A673 (cell line): ENCODE data around the gene ACOT8. TPM values are rescaled to one million over a fixed set of nuclear protein-coding genes. Genes with fewer than 3 reads are reported as not detected.
A peak's percentile ranks its signal among the peaks of the same experiment; 100 is the strongest.

Source experiments
- BruUV-seq: library from RNA; stranded (reverse); fragments of 400-500 nt; replicated peaks from 2 replicates; lab custom pipeline; 2021; lab: Mats Ljungman, UMichigan
- CTCF ChIA-PET: fragments of 300-600 bp; sonication (Branson Sonifier 250); formaldehyde crosslinking; loops from one replicate; lab custom pipeline; 2022; ENCODE audit warnings: antibody characterized with exemption; lab: Charles Lee
- POLR2A ChIA-PET: fragments of 300-600 bp; sonication (Branson Sonifier 250); formaldehyde crosslinking; loops from one replicate; lab custom pipeline; 2022; ENCODE audit warnings: antibody characterized with exemption; ENCODE audit not compliant: low non-redundant PET; lab: Charles Lee
- DNase-seq: peaks from one replicate; pipeline ENCODE4 v3.0.0-alpha.2; 2015; ENCODE audit warnings: low spot score
- H3K27ac ChIP-seq: fragments of 200-600 bp; sonication (generic); 2 replicates; pipeline ENCODE4 v1.5.1; 2016; ENCODE audit warnings: mixed run types, low read depth, mild to moderate bottlenecking, mixed read lengths, antibody characterized with exemption, low read length; ENCODE audit not compliant: poor library complexity, severe bottlenecking
- H3K27me3 ChIP-seq: fragments of 200-600 bp; sonication (generic); replicated peaks from 2 replicates; pipeline ENCODE4 v1.6.1; 2017; ENCODE audit warnings: mixed run types, low read depth, mild to moderate bottlenecking, mixed read lengths, antibody characterized with exemption, low read length; ENCODE audit not compliant: insufficient read depth, poor library complexity
- H3K36me3 ChIP-seq: fragments of 200-600 bp; sonication (generic); 2 replicates; pipeline ENCODE4 v1.6.1; 2016; ENCODE audit warnings: mixed run types, mild to moderate bottlenecking, mixed read lengths, antibody characterized with exemption, low read length; ENCODE audit not compliant: insufficient read depth, poor library complexity, severe bottlenecking
- H3K4me1 ChIP-seq: fragments of 200-600 bp; sonication (generic); 2 replicates; pipeline ENCODE4 v1.6.1; 2017; ENCODE audit warnings: mixed run types, mild to moderate bottlenecking, mixed read lengths, antibody characterized with exemption, low read length; ENCODE audit not compliant: insufficient read depth, poor library complexity, severe bottlenecking
- H3K4me3 ChIP-seq: fragments of 200-600 bp; sonication (generic); 2 replicates; pipeline ENCODE4 v1.5.1; 2016; ENCODE audit warnings: low read depth, mixed run types, mild to moderate bottlenecking, mixed read lengths, low read length; ENCODE audit not compliant: poor library complexity, severe bottlenecking
- H3K9me3 ChIP-seq: fragments of 200-600 bp; sonication (generic); 2 replicates; pipeline ENCODE4 v1.6.1; 2016; ENCODE audit warnings: mixed run types, low read depth, mild to moderate bottlenecking, mixed read lengths, antibody characterized with exemption, low read length; ENCODE audit not compliant: poor library complexity, severe bottlenecking
- CTCF ChIP-seq: fragments of 300-800, 200-600 bp; sonication (generic); conservative IDR thresholded peaks from 2 replicates; pipeline ENCODE4 v1.5.1; 2017; ENCODE audit warnings: low read depth, mild to moderate bottlenecking, antibody characterized with exemption, low read length, moderate library complexity, mixed read lengths
- EZH2 ChIP-seq: fragments of 200-600 bp; sonication (generic); IDR thresholded peaks from 2 replicates; pipeline ENCODE4 v1.6.1; 2017; ENCODE audit warnings: borderline replicate concordance, low read depth, mild to moderate bottlenecking, mixed read lengths, antibody characterized with exemption, low read length; ENCODE audit not compliant: poor library complexity, severe bottlenecking
- intact Hi-C: fragments of 100-400 bp; cut with micrococcal nuclease; formaldehyde crosslinking; loops from one replicate; pipeline ENCODE4 v1.10.0; 2022; ENCODE audit not compliant: unreplicated experiment
- total RNA-seq: library from RNA; stranded (reverse); gene quantifications from 2 replicates; pipeline ENCODE4 v1.2.3, GENCODE V29; 2021

The ACOT8 gene
- total RNA-seq, 1 experiment from 2014 or later = 16.9 TPM

DNA sequence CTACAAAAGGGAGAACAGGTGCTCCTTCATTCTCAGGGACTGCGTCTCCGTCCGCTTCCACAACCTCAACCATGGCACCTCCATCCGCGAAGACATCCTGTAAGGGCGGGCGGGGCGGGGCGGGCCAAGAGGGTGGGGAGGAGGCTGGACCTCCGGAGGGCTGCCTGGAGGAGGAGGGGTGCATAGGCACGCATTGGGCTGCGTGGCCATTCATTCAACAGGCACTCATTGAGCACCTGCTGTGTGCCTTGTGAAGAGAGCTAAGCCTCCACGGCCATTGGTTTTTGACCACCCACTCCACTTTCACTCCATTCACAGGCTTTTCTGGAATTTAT lies 657 bp upstream of the ACOT8 start:
- Histone ChIP-seq H3K4me1 (peaks cover 5% of the 10 kb centered on the region), H3K9me3 (no peaks in the 10 kb centered on the region), H3K36me3 (no peaks in the 10 kb centered on the region), H3K27ac (no peak overlapping the region), H3K4me3 (peak overlapping the region; percentile 78), H3K27me3 (no peaks in the 10 kb centered on the region)
- no TSS peak for BruUV-seq
- ChIA-PET CTCF (no interaction called here), POLR2A (interaction anchor here (0.5 kb wide), 1 partner anchor 8 kb away, joined by 5 read pairs; no protein-coding TSS in a partner anchor)
- DNase-seq = peak; percentile 29
- TF ChIP-seq EZH2 = no peak
- no peak for TF ChIP-seq CTCF
- intact Hi-C loops = no loop called here

- TF ChIP-seq EZH2 = no peak
- no peak for TF ChIP-seq CTCF
- H3K36me3 ChIP-seq = no peaks in the 10 kb centered on the region
- peaks cover 5% of the 10 kb centered on the region for H3K4me1 ChIP-seq
- no peak for DNase-seq
- no peak overlapping the region for H3K27ac ChIP-seq
- ChIA-PET POLR2A (no interaction called here), CTCF (no interaction called here)
- H3K4me3 ChIP-seq = no peak overlapping the region
- no peaks in the 10 kb centered on the region for H3K9me3 ChIP-seq
- no peaks in the 10 kb centered on the region for H3K27me3 ChIP-seq
- no TSS peak for BruUV-seq
- intact Hi-C loops = no loop called here
Measured at GRCh38 chr20:45853484-45853883, 3.7 kb downstream of the ACOT8 start.

DNA sequence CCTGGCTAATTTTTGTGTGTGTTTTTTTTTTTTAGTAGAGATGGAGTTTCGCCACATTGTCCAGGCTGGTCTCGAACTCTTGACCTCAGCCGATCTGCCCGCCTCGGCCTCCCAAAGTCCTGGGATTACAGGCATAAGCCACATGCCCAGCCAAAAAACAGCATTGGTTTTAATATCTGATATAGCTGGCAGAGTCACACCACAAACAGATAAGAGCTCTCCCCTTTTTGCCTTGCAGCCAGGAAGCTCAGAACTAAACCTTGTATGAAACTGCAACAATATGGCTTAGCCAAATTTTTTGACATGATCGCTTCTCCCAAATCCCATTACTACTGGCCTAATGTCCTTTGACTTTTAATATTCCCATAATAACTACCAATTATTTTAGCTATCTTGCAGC lies 4.9 kb downstream of the ACOT8 start:
- H3K9me3 ChIP-seq = no peaks in the 10 kb centered on the region
- peaks cover 6% of the 10 kb centered on the region for H3K36me3 ChIP-seq
- POLR2A ChIA-PET = no interaction called here
- CTCF ChIA-PET = interaction anchor here (0.6 kb wide), 1 partner anchor 9 kb away, joined by 4 read pairs; no protein-coding TSS in a partner anchor
- no peak overlapping the region for H3K4me3 ChIP-seq
- H3K27me3 ChIP-seq = no peaks in the 10 kb centered on the region
- intact Hi-C loops = no loop called here
- no peak for TF ChIP-seq EZH2
- no peak for TF ChIP-seq CTCF
- peaks cover 5% of the 10 kb centered on the region for H3K4me1 ChIP-seq
- no peak for DNase-seq
- no peak overlapping the region for H3K27ac ChIP-seq
- no TSS peak for BruUV-seq
